NCI-H2196 (cell line): ENCODE results near the gene RFX4.
"Not testable (repeated sequence)": the region's sequence is repeated elsewhere in the genome, so short reads cannot be mapped to it uniquely, and the experiment has no call there.

Experiments
- DNase-seq: peaks from one replicate; lab custom pipeline; 2025; ENCODE audit not compliant: unreplicated experiment; lab: John Stamatoyannopoulos, UW

Gene RFX4

GRCh38 chr12:106724116-106724515 lies 141.3 kb downstream of the RFX4 start:
- no peak for DNase-seq

DNA sequence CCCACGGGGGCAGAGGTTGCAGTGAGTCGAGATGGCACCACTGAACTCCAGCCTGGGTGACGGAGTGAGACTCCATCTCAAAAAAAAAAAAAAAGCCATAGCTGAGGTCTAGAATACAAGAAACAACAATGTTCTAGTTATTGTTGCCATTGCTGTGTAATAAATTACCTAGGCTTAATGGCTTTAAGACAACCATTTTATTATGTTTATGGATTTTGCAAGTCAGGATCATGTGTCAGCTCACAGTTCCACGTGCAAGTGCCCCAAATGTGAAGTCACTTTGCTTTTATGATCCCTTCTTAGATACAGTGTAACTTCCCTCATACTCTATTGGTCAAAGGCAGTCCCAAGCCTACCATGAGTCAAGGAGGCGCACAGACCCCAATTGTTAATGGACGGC lies 142.1 kb downstream of the RFX4 start:
- DNase-seq: no peak

DNA sequence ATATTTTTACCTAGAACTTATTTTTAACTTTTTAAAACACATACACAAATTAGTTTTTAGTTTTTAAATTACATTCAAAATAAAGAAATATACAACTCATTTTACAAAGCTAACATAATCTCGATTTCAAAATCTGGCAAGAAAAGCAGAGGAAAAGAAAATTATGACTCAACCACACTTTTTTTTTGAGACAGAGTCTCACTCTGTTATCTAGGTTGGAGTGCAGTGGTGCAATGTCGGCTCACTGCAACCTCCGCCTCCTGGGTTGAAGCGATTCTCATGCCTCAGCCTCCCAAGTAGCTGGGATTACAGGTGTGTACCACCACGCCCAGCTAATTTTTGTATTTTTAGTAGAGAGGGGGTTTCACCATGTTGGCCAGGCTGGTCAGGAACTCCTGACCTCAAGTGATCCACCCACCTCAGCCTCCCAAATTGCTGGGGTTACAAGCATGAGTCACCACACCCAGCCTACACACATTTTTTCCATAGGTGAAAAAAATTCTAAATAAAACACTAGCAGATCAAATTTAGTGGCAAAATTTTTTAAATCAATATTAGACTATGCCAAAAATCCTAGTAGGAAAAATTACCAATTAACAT lies 143.9 kb downstream of the RFX4 start:
- not testable (repeated sequence) for DNase-seq

DNA sequence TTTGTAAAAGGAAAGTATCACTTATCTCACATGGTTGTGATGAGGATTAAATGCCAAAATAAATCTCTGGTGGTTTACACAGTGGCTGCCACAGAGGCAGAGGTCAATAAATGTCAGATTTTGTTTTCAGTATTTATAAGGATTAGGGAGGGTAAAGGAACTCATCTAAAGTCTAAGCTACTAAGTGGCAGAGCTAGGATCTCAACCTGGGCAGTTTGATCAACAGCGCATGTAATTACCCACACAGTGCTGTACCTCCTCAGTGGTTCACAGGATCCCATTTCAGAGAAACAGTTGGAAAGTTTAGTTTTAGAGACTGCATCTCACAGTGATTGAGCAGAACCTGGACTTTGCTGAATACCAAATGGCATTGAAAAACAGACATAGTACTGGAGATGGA lies 146.8 kb downstream of the RFX4 start:
- DNase-seq: no peak

DNA sequence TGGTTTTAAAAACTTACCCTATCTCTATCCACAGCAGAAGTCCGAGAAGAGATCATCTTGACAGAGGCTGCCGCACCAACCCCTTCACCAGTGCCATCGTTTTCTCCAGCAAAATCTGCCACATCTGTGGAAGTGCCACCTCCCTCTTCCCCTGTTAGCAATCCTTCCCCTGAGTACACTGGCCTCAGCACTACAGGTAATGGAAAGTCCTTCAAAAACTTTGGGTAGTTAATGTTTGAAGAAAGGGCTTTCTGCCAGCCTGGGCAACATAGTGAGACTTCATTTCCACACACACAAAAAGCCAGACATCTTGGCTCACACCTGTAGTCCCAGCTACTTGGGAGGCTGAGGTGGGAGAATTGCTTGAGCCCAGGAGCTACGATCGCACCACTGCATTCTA lies 150.1 kb downstream of the RFX4 start:
- no peak for DNase-seq

DNA sequence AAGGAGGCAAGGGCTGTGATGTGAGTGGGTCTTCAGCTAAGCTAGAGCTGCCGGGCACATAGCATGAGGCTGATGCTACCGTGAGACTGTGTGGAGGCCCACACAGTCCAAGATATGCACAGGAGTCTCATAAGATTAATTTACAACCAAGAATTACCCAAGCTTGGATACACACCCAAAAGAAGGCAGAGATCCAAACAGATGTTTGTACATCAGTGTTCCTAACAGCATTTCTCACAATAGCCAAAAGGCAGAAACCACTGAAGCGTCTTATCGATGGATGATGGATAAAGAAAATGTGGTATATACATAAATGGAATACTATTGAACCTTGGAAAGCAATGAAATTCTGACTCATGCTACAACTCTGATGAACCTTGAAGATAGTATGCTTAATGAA lies 150.9 kb downstream of the RFX4 start:
- no peak for DNase-seq

DNA sequence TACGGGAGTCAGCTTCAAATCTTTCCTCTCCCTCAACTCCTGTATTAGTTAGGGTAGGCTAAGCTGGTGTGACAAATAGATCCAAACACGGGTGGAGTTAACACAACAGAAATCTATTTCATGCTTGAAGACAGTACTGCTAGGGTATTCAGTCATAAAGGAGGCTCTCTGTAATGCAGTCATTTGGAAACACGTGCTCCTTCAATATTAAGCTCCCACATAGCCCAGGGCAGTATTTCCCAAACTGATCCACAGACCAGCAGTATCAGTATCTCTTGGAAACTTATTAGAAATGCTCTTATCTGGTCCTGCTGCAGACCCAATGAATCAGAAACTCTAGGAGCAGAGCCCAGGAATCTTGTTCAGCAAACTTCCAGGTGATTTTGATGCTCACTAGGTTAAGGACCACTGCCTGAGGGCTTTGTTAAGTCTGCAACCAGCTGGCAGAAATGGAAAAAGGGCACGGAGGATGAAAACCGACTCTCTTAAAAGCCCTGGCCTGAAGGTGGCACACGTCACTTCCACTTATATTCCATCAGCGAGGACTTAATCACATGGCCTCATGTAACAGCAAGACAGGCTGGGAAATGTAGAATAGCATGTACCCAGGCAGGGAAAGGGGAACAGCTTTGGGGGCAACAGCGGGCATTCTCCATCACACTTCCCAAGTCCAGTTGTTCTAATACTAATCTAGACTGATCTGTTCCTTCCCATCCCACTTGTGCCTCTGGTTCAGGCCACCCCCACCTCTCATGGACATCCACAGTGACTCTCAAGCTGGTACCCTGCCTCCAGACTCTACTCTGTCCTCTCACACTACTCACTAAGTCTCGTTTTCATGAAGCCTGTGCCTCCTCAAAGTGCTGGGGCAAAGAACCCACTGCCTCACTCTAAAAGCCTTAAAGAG lies 153.5 kb downstream of the RFX4 start:
- DNase-seq: no peak

DNA sequence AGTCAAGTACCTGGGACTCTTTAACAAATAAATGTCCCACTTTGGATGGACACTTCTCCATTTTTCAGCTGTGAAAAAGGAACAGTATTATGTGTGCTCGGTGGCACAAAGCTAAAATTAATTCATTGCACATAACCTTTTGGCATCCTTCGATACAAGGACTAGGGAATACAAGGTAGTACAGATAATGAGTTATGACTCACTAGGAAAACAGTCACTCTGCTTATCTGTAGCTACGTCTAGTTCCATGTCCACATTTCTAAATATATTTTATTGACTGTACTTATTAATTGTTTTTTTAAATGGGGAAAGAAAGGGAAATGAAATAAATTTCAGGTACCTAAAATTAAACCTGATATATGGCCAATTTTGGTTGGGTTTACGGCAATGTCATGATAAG lies 156.5 kb downstream of the RFX4 start:
- no peak for DNase-seq

DNA sequence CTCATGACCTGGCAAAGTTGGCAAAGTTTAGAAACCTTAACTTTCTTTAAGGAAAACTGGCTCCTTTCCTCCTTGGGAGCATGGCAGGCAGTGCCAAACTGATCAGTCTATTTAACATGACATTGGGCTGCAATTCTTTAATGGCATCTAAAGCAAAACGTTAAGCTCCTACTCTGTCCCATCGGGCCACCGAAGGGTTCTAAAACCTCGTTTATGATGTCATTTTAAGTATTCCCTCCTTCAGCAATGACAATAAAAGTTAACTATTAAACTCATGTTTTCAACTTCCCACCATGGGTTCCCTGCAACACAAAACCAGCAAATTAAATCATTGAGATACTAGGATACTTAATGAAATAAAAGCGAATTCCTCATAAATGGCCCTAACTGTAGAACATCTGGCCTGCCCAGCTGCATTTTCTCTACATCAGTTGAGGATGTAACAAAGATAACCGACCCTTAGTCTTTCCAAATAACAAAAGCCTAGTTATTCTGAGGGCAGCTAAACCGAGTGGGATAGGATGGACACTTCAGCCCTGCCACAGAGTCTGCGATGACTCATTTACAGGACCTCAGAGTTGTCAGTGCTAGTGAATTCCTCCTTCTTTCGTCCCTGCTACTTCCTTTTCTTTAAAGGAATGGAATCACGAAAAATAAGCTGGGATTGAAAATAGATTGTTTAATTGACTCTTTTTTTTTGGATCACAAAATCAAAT lies 157.2 kb downstream of the RFX4 start:
- no peak for DNase-seq

GRCh38 chr12:106740818-106741217 lies 158.0 kb downstream of the RFX4 start:
- no peak for DNase-seq

DNA sequence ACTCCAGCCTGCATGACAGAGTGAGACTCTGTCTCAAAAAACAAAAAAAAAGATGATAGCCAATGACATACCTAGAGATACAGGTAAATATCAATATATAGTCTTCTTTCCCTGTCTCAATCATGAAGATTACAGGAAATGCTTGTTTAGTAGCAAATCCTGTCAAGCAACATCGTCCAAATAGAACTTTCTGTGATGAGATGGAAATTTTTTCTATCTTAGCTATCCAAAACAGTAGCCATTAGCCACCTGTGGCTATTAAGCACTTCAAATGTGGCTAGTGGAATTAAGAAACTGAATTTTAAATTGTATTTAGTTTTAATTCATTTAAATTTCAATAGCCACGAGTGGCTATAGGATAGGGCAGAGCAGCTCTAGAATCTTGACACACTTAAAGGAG lies 158.4 kb downstream of the RFX4 start:
- no peak for DNase-seq

- no peak for DNase-seq
Observed at GRCh38 chr12:106743270-106743988, 160.6 kb downstream of the RFX4 start.

GRCh38 chr12:106744600-106744999 lies 161.8 kb downstream of the RFX4 start:
- DNase-seq: no peak

GRCh38 chr12:106745181-106745745 lies 162.5 kb downstream of the RFX4 start:
- DNase-seq: no peak

GRCh38 chr12:106747973-106748436 lies 165.2 kb downstream of the RFX4 start:
- no peak for DNase-seq

DNA sequence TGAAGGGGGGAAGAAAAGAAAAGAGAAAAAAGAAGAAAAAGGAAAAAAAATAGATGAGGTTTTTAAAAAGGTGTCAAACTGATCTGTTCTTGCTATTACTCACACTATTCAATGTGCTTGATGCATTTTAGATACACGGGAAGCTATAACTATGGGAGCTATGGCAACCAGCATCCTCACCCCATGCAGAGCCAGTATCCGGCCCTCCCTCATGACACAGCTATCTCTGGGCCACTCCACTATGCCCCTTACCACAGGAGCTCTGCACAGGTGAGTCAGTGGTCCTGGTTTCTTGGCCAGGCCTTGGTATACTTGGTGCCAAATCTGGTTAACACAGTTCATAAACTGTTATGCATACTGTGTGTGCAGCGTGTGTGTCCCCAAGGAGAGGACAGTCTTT lies 167.7 kb downstream of the RFX4 start:
- no peak for DNase-seq

- DNase-seq: no peak
Observed at GRCh38 chr12:106753526-106753925, 170.7 kb downstream of the RFX4 start.

DNA sequence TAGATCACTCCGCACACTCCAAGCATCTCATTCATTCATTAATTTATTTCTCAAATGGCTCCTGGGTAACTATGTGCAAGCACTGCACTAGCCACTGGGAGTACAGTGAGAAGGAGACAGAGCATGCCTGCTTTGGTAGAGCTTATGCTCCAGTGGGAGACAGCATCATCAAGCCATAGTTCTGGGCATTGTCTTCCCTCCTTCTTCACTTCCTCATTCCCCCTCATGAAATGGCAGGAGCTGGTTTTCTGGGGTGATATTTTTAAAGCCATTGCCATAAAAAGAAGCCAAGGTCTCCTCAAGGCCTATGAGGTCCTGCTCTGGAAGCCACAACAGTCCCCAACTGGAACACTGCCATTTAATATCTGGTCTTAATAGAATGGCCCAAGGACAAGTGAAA lies 171.5 kb downstream of the RFX4 start:
- no peak for DNase-seq

DNA sequence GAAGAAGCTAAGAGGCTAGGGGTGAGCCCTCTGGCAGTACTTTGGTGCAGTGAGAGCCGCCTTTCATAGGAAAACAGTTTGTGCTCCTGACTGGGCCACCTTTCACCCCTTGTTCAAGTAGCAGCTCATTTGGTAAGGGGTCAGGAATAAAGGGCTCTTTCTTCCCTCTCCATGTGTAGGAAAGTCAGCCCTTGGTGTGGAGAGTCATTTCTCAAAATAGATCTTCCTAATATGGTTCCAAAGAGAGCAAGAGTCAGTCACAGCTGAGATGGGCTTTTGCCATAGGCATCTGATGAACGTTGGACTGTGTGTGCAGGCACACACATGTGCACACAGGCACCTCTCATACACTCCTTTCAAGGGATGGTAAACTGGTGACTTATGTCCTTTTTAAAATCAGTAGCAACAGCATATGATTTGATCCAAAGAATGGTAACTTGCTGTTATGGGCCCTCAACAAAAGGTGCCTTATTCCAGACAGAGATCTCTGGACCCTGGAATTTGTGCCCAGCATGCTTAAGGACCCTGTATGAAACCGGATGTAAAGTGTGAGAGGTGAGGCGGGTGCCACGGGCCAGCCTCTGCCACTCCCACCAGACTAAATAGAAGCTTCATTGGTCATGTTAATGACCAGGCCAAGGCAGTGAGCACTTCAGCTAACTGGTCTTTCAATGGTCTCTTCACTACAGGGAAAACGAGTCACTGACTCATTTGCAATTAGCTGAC lies 175.0 kb downstream of the RFX4 start:
- DNase-seq: no peak
